Hepatocyte (in vitro differentiated cells): ENCODE data around the gene WDHD1.

Experiments
- CTCF ChIP-seq: fragments of 200-600 bp; sonication (generic); IDR thresholded peaks from 2 replicates; pipeline ENCODE4 v1.5.1; 2016; ENCODE audit warnings: antibody characterized with exemption, mild to moderate bottlenecking; ENCODE audit not compliant: poor library complexity
- EZH2 ChIP-seq: fragments of 200-600 bp; sonication (generic); IDR thresholded peaks from 2 replicates; pipeline ENCODE4 v1.6.1; 2016; ENCODE audit warnings: antibody characterized with exemption, mild to moderate bottlenecking, borderline replicate concordance

- TF ChIP-seq CTCF (no peak), EZH2 (no peak)
These were observed 124.8 kb downstream of the WDHD1 start for GRCh38 chr14:54902143-54902520.
